A549 (cell line): ENCODE measurements around the gene ANKRD62.

ENCODE experiments used
- BHLHE40 ChIP-seq: IDR thresholded peaks from 2 replicates; pipeline ENCODE4 v1.6.1; 2012; ENCODE audit warnings: low read depth, low read length, inconsistent platforms
- CBX8 ChIP-seq: fragments of 200-600 bp; sonication (generic); IDR thresholded peaks from 2 replicates; pipeline ENCODE4 v1.6.1; 2016
- CTCF ChIP-seq: fragments of >200 bp; sonication (Bioruptor Twin); formaldehyde crosslinking; IDR thresholded peaks from 3 replicates; pipeline ENCODE4 v1.5.1; 2016
- JUN ChIP-seq, 2 experiments: fragments of >200 bp; sonication (Bioruptor Twin); formaldehyde crosslinking; IDR thresholded peaks; 2 replicates in 1 of 2; 3 replicates in 1 of 2; pipeline ENCODE4 v1.6.1; 2016 to 2017
- NFE2L2 ChIP-seq: fragments of 150-350 bp; conservative IDR thresholded peaks from 2 replicates; pipeline ENCODE4 v1.6.1; 2014; ENCODE audit warnings: low read length
- PHF8 ChIP-seq: fragments of 200-600 bp; sonication (generic); IDR thresholded peaks from 2 replicates; pipeline ENCODE4 v1.6.1; 2016; ENCODE audit warnings: low read depth, mild to moderate bottlenecking, antibody characterized with exemption, moderate library complexity, borderline replicate concordance
- POLR2A ChIP-seq: IDR thresholded peaks from 2 replicates; pipeline ENCODE4 v1.6.1; 2012; ENCODE audit warnings: mild to moderate bottlenecking, low read length
- RAD21 ChIP-seq, 2 experiments: fragments of >200 bp in 1 of 2; sonication (Bioruptor Twin) in 1 of 2; formaldehyde crosslinking in 1 of 2; IDR thresholded peaks in 1 of 2; conservative IDR thresholded peaks in 1 of 2; 2 replicates in 1 of 2; 3 replicates in 1 of 2; pipeline ENCODE4 v1.6.1; 2012 to 2018; ENCODE audit warnings: inconsistent platforms in 1 of 2
- RCOR1 ChIP-seq: fragments of 150-350 bp; IDR thresholded peaks from 2 replicates; pipeline ENCODE4 v1.6.1; 2014; ENCODE audit warnings: antibody characterized with exemption, low read length, low read depth
- REST ChIP-seq: fragments of 200-600 bp; sonication (generic); IDR thresholded peaks from 2 replicates; pipeline ENCODE4 v1.6.1; 2016; ENCODE audit warnings: antibody characterized with exemption, mild to moderate bottlenecking, moderate library complexity
- RFX5 ChIP-seq: fragments of 450-650 bp; IDR thresholded peaks from 2 replicates; pipeline ENCODE4 v1.7.1; 2014; ENCODE audit warnings: antibody characterized with exemption, mild to moderate bottlenecking, moderate library complexity

GRCh38 chr18:12085786-12086185 lies 7.9 kb upstream of the ANKRD62 start:
- TF ChIP-seq CTCF, result no peak
- TF ChIP-seq BHLHE40, result no peak
- no peak for TF ChIP-seq RFX5
- no peak for TF ChIP-seq JUN (IDR thresholded peaks at IDR 0.05)
- no peak for TF ChIP-seq NFE2L2
- TF ChIP-seq RAD21 (conservative IDR thresholded peaks at IDR 0.05 in 1 of 2, IDR thresholded peaks at IDR 0.05 in 1 of 2), result no peak
- TF ChIP-seq REST, result no peak
- TF ChIP-seq RCOR1, result no peak
- TF ChIP-seq PHF8, result no peak
- no peak for TF ChIP-seq POLR2A
- no peak for TF ChIP-seq CBX8
